Mammary epithelial cell (primary cell): ENCODE measurements around the gene GEN1.

ENCODE experiments used
- EZH2 ChIP-seq: IDR thresholded peaks from 2 replicates; pipeline ENCODE4 v1.6.1; 2012; ENCODE audit warnings: low read length, inconsistent platforms, borderline replicate concordance
- TF ChIP-seq, protein P1 (sequence below), 2 donors: IDR thresholded peaks in 1 of 2; conservative IDR thresholded peaks in 1 of 2; 2 replicates each; pipeline ENCODE4 v1.5.1; 2011 to 2012; ENCODE audit warnings: inconsistent platforms in 2 of 2, low read length in 2 of 2, mild to moderate bottlenecking in 2 of 2, control low read depth in 1 of 2, low read depth in 1 of 2; ENCODE audit not compliant: insufficient read depth in 1 of 2; ENCODE audit errors: extremely low read depth in 1 of 2

DNA sequence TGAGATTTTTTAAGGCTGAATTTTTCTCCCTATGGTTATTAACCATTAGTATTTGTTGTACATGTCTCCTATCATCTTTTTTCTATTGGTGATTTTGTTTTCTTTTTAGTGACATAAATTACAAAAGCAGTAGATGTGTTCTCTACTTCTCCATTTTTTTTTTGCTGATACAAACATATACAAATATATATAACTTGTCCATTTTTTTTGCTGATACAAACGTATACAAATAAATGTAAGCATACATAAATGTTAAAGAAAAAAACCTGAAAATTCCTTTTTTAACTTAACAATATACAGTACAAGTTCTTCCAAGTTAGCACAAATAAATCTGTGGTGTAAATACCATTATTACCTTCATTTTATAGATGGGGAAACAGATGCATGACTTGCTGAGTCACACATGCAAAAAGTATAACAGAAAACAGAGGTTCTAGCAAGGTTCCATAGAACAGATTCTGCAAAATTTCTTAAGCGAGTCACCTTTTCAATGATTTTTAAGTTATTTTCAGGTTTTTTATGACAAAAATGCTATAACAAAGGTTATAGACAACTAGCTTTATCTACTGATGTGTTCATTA lies 64.4 kb downstream of the GEN1 start:
- TF ChIP-seq, protein P1, sequence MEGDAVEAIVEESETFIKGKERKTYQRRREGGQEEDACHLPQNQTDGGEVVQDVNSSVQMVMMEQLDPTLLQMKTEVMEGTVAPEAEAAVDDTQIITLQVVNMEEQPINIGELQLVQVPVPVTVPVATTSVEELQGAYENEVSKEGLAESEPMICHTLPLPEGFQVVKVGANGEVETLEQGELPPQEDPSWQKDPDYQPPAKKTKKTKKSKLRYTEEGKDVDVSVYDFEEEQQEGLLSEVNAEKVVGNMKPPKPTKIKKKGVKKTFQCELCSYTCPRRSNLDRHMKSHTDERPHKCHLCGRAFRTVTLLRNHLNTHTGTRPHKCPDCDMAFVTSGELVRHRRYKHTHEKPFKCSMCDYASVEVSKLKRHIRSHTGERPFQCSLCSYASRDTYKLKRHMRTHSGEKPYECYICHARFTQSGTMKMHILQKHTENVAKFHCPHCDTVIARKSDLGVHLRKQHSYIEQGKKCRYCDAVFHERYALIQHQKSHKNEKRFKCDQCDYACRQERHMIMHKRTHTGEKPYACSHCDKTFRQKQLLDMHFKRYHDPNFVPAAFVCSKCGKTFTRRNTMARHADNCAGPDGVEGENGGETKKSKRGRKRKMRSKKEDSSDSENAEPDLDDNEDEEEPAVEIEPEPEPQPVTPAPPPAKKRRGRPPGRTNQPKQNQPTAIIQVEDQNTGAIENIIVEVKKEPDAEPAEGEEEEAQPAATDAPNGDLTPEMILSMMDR (conservative IDR thresholded peaks at IDR 0.05 in 1 of 2, IDR thresholded peaks at IDR 0.05 in 1 of 2; ENCODE audit: extremely low read depth in 1 of 2, insufficient read depth in 1 of 2, low read depth in 1 of 2, low read length in 2 of 2): no peak
- TF ChIP-seq EZH2: no peak
